GM21717 (cell line): ENCODE measurements around the gene OPRL1.

Source experiments
- ATAC-seq: cut with Tn5 transposase; IDR thresholded peaks from one replicate; pipeline ENCODE4 v1.9.1; 2021; ENCODE audit warnings: mild to moderate bottlenecking, moderate library complexity; ENCODE audit not compliant: unreplicated experiment

The OPRL1 gene

DNA sequence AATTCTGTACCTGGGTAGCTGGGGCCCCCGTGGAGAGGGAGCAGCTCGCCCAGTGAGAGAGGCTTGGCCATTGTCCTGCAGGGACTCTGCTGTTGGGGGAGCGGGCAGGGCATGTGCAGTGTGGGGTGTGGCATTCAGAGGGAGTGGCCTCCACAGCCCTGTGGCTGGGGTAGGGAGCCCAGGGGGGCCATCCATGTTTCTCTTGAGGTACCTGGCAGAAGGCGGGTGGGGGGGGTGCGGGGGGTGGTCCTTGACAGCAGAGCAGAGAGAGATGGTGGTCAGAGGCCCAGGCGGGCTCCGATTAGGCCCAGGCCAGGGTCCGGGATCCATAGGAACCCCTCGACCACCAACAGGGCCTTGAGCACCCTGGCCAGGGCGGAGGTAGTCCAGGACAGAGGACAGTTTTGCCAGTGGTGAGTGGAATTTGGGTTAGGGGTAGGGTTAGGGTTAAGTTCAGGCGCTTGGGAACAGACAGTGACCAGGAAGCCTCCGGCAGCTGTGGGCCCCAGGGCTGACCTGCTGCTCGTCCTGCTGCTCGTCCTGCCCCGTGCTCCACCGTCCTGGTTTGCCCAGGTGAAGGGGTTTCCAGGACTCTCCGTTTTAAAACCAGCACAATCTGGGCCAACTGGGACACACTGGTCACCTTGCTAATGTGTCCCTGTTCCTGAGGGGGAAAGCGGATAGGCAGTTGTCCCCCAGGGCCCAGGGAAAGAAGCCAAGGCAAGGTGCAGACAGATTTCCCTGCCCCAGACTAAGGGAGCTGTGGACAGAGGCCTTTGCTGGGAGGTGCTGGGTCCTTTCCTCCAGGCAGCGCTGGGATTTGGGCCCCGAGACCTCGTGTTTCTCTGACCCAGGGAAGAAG lies 59.5 kb downstream of the OPRL1 start:
- no peak for ATAC-seq

DNA sequence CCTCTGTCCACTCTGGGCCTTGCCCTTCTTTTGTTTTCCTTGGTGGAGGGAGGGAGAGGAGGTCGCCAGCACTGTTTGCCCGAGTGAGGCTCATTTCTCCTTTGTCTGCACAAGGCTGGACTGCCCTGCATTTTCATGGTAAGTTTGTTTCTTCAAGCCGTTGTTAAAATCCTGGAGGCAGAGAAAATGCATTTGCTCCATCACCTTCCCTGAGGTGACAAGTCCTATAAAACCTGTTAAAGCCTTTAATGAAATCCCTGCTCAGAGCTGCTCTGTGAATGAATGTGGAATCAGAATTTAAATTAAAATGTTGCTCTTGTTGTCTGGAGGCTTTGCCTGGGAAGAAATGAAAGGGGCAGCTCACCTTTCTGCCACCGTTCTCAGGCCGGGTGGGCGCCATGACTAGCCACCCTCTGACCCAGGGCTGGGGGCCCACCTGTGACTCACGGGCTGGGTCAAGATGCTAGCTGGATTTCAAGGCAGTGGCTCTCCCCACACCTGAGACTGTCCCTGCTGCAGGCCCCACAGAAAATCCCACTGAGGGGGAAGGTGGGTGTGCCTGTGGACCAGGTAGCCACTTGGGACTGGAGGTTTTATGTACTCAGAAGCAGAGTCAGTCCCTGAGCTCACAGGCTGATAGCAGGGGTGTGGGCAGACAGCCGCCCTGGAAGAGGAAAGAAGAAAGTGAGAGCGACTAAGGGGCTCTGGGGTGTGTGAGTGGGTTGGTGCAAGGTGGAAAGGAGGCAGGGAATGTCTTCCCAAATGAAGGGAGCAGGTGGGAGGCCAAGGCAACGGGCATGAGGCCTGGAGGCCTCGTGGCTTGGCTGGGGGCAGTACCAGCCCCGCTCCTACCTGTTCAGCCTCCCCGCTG lies 60.4 kb downstream of the OPRL1 start:
- no peak for ATAC-seq

DNA sequence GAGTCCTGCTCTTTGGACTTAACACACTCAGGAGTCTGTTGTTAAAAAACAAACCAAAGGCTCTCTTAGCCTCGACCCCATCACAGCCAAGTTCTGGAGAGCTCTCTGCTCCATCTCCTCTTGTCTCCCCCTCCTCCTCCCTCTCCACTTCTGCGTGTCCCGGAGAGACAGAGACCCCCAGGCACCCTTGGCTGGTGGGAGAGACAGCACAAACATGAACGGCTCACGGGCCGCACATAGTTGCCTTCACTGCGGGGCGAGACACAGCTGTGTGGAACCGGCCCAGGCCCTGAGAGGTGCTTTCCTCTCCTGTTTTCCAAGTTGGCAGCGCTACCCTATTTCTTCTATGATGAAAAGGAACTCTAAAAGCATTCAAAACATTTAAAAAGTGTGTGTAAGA lies 61.1 kb downstream of the OPRL1 start:
- no peak for ATAC-seq

- ATAC-seq: no peak
These were observed 62.7 kb downstream of the OPRL1 start for GRCh38 chr20:64142590-64142989.

- ATAC-seq: no peak
These were observed 63.3 kb downstream of the OPRL1 start for GRCh38 chr20:64143018-64143801.

DNA sequence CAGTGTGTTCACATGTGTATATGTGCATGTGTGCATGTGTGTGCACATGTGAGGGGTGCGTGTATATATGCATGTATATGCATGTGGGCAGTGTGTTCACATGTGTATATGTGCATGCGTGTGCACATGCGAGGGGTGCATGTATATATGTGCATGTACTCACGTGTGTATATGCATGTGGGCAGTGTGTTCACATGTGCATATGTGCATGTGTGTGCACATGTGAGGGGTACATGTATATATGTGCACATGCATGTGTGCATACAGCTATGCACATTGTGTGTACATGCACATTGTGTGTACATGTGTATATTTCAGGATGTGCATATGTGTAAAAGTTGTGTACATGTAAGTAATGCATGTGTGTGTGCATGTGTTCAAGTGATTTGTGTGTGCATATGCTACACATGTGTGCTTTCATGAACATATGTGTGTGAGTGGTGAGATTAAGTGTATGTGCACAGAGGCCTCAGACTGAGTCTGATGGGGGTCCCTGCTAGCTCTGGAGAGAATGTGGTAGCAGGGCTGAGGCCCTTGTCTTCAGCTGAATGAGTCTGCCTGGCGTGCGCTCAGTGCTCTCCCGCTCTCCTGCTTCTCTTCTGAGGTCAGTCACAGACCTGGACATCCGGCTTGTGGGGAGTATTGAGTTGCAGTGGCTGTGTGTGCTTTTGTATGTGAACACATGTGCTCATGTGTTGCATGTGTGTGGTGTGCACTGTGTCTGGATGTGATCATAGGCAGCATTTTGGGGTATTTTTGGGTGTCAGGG lies 64.4 kb downstream of the OPRL1 start:
- ATAC-seq: no peak

DNA sequence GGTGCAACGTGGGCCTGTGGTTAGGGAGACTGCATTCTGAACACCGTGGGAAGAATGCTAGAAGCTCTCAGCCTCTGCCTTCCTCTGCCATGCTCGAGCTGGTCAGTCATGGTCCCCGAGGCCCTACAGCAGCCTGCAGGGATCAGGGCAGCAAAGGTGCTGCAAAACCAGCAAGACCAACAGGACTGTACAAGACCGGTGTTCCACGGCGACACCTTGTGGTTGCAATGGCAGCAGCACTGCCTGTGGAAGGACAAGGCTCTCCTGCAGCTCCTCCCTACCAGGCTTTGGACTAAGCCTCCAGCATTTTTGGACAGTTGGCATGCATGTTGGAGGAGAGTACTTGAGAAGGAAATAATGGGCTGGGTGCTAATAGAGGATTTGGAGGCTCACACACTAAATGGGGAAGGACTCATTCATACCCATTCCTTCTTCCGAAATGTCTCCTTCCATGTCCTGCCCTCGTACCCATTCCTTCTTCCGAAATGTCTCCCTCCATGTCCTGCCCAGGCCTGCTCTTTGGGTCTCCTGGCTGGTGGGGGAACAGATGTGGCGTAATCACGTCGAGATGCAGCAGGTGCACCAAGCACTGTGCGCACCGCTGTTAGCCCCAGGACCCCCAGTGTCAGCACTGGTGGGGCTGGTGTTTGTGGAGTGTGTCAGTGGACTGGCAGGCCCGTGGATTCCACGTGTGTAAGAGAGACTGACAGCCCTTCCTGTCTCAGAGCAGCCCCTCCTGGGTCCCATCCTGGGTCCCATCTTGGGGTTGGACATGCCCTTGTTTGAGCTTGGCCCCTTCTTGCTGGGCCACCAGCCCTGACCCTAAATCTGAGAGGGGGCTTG lies 65.8 kb downstream of the OPRL1 start:
- no peak for ATAC-seq

DNA sequence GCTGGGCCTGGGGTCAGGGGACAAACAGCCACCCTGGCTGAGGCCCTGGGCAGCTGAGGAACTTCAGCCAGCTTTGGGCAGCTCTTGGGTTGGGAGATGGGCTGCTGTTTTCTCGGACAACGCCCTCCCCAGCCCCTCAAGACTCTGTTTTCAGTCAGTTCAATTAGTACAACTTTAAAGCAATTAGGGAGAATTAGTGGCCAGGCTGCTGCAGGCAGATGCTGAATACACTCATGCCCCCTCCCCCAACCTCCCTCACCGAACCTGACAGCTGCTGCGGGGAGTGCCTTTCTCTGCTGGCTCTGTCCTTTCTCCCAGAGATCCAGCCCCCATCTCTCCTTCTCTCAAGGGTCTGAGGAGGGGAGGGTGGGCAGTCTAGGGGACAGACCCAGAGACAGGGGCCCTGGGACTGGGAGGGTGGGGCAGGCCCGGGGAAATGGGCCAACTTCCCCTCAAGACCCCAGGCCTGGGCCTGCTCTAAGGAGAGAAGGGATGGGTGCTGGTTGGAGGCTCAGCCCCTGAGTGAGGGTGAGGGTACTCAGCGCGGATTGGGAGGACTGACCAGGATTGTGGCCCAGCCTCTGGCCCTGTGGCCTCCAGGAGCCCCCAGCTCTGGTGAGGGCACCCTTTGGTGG lies 66.5 kb downstream of the OPRL1 start:
- no peak for ATAC-seq

DNA sequence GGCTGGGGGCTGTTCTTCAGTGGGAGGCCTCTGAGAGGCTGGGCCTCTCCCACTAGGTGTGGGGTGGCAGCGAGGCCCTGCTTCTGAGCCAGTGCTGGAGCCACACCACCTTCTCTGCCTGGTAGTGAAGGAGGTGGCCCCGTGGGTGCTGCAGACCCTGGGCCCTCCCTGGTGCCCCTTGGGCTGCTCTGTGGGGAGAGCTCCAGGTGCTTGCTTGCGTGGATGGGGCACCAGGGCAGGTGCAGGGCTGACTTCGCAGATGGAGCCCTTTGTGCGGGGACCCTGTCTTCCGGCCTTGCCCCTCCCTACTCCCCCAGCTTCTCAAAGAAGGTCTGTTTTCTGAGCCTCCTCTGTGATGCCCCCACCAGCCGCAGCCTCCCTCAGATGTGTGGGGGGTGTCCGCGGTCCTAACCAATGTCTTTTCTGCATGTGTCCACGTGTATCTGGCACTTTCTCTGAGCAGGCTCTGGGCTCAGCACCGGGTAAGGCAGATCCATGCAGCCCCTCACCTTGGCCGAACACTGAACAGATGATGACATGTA lies 67.1 kb downstream of the OPRL1 start:
- no peak for ATAC-seq

DNA sequence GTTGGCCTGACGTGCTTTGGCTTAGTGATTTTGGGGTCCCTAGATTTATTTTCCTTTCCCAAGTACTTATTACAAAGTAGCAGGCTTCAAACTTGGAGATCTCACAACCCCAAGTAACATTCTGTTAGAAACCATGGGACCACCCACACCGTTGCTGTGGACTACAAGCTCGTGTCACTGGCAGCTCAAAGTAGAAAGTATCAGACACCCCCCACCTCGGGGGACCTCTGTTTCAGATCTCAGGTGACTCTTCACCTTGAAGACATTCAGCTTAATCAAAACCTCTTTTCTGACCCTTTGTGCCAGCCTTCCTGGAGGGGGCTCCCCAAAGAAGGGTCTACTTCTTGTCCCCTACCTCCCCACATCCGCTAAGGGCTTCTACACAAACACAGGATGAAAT lies 68.7 kb downstream of the OPRL1 start:
- no peak for ATAC-seq

DNA sequence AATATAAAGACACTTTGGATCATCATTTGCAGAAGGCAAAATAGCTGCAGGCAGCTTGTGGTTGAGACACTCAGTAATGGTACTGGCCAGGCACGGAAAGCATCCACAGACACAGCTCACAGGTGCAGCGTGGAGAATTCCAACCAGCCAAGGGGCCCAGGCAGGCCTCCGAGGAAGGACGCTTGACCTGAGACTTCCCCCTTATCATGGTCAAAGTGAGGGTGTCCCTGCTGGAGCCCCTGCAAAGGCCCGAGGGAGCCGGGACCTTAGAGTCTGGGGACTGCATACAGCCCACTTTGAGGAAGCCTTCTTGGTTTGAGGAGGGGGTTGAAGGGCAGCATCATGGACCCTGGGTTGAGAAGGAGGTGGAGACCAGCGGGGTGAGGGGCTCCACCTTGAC lies 69.3 kb downstream of the OPRL1 start:
- no peak for ATAC-seq

- no peak for ATAC-seq
These were observed 70.1 kb downstream of the OPRL1 start for GRCh38 chr20:64149809-64150560.
